OCI-LY1 (cell line): ENCODE measurements around the gene PAPOLB.

Experiments
- H2AFZ ChIP-seq: fragments of 200-600 bp; sonication (generic), shearing (Covaris generic); 2 replicates; pipeline ENCODE4 v1.6.0; 2014; ENCODE audit warnings: antibody characterized with exemption, mild to moderate bottlenecking, low read length
- H3F3A ChIP-seq: fragments of 200-600 bp; sonication (generic), shearing (Covaris generic); 2 replicates; pipeline ENCODE4 v1.6.0; 2014; ENCODE audit warnings: mild to moderate bottlenecking, antibody characterized with exemption, low read length, moderate library complexity; ENCODE audit not compliant: insufficient read depth
- H3K27ac ChIP-seq: fragments of 200-600 bp; sonication (generic); 2 replicates; pipeline ENCODE4 v1.5.1; 2014; ENCODE audit warnings: low read length, mixed run types, mild to moderate bottlenecking, low read depth; ENCODE audit not compliant: poor library complexity, severe bottlenecking
- H3K27me3 ChIP-seq: fragments of 200-600 bp; sonication (generic); 2 replicates; pipeline ENCODE4 v1.6.0; 2014; ENCODE audit warnings: antibody characterized with exemption, mild to moderate bottlenecking, low read length, moderate library complexity; ENCODE audit not compliant: insufficient read depth
- H3K36me3 ChIP-seq: fragments of 200-600 bp; sonication (generic); 2 replicates; pipeline ENCODE4 v1.6.1; 2014; ENCODE audit warnings: mild to moderate bottlenecking, antibody characterized with exemption, low read length, moderate library complexity, mixed read lengths; ENCODE audit not compliant: insufficient read depth
- H3K4me1 ChIP-seq: fragments of 200-600 bp; sonication (generic); 2 replicates; pipeline ENCODE4 v1.5.1; 2014; ENCODE audit warnings: mild to moderate bottlenecking, low read length, moderate library complexity; ENCODE audit not compliant: insufficient read depth, severe bottlenecking
- H3K4me2 ChIP-seq: fragments of 200-600 bp; sonication (generic), shearing (Covaris generic); 2 replicates; pipeline ENCODE4 v1.6.1; 2014; ENCODE audit warnings: low read length
- H3K4me3 ChIP-seq: fragments of 200-600 bp; sonication (generic); 2 replicates; pipeline ENCODE4 v1.5.1; 2014; ENCODE audit warnings: low read length, low read depth, mild to moderate bottlenecking, mixed read lengths; ENCODE audit not compliant: poor library complexity, severe bottlenecking
- H3K79me2 ChIP-seq: fragments of 200-600 bp; shearing (Covaris generic); 2 replicates; pipeline ENCODE4 v1.6.1; 2016; ENCODE audit warnings: mixed run types, low read length, mixed read lengths; ENCODE audit not compliant: insufficient read depth
- H3K9ac ChIP-seq: fragments of 200-600 bp; sonication (generic), shearing (Covaris generic); 2 replicates; pipeline ENCODE4 v1.6.1; 2014; ENCODE audit warnings: mild to moderate bottlenecking, low read length, mixed read lengths
- H3K9me2 ChIP-seq: fragments of 200-600 bp; sonication (generic), shearing (Covaris generic); 2 replicates; pipeline ENCODE4 v1.6.1; 2014; ENCODE audit warnings: low read depth, mild to moderate bottlenecking, low read length, mixed read lengths
- H3K9me3 ChIP-seq: fragments of 200-600 bp; shearing (Covaris generic); 2 replicates; pipeline ENCODE4 v1.6.1; 2014; ENCODE audit warnings: low read length, mixed read lengths
- H4K20me1 ChIP-seq: fragments of 200-600 bp; sonication (generic), shearing (Covaris generic); 2 replicates; pipeline ENCODE4 v1.6.0; 2016; ENCODE audit warnings: mild to moderate bottlenecking, low read length; ENCODE audit not compliant: insufficient read depth
- CTCF ChIP-seq: fragments of 200-600 bp; sonication (generic), shearing (Covaris generic); IDR thresholded peaks from 2 replicates; pipeline ENCODE4 v1.5.1; 2017; ENCODE audit warnings: mild to moderate bottlenecking, antibody characterized with exemption, low read length, moderate library complexity, mixed read lengths
- EZH2 ChIP-seq: fragments of 200-600 bp; sonication (generic), shearing (Covaris generic); IDR thresholded peaks from 2 replicates; pipeline ENCODE4 v1.8.0; 2017; ENCODE audit warnings: borderline replicate concordance, mixed run types, mild to moderate bottlenecking, antibody characterized with exemption, low read length, moderate library complexity, mixed read lengths

The PAPOLB gene

GRCh38 chr7:4888161-4888560, 26.3 kb upstream of the PAPOLB start:
- no peak overlapping the region for H3K27ac ChIP-seq
- no peaks in the 10 kb centered on the region for H3K9me2 ChIP-seq
- H3K9me3 ChIP-seq = no peaks in the 10 kb centered on the region
- no peak for TF ChIP-seq CTCF
- TF ChIP-seq EZH2 = no peak
- no peaks in the 10 kb centered on the region for H3K27me3 ChIP-seq
- no peak overlapping the region for H3K4me2 ChIP-seq
- H3K4me1 ChIP-seq = no peaks in the 10 kb centered on the region
- H3F3A ChIP-seq = no peaks in the 10 kb centered on the region
- no peak overlapping the region for H3K9ac ChIP-seq
- no peaks in the 10 kb centered on the region for H3K79me2 ChIP-seq
- H3K4me3 ChIP-seq = no peak overlapping the region
- no peak overlapping the region for H2AFZ ChIP-seq
- H4K20me1 ChIP-seq = no peaks in the 10 kb centered on the region
- H3K36me3 ChIP-seq = no peaks in the 10 kb centered on the region

GRCh38 chr7:4886671-4887070, 24.8 kb upstream of the PAPOLB start:
- Histone ChIP-seq H2AFZ (no peak overlapping the region), H3K9me3 (no peaks in the 10 kb centered on the region), H3K36me3 (no peaks in the 10 kb centered on the region), H3K4me3 (no peak overlapping the region), H4K20me1 (no peaks in the 10 kb centered on the region), H3K27ac (no peak overlapping the region), H3K4me2 (no peak overlapping the region), H3F3A (no peaks in the 10 kb centered on the region), H3K27me3 (no peaks in the 10 kb centered on the region), H3K9ac (no peak overlapping the region), H3K4me1 (no peaks in the 10 kb centered on the region), H3K79me2 (no peaks in the 10 kb centered on the region), H3K9me2 (no peaks in the 10 kb centered on the region)
- TF ChIP-seq EZH2 = no peak
- no peak for TF ChIP-seq CTCF

GRCh38 chr7:4885317-4885807, 23.5 kb upstream of the PAPOLB start:
- no peak for TF ChIP-seq CTCF
- no peak for TF ChIP-seq EZH2
- Histone ChIP-seq H4K20me1 (no peaks in the 10 kb centered on the region), H3K27me3 (no peaks in the 10 kb centered on the region)

More at GRCh38 chr7:4885317-4885807, 23.5 kb upstream of the PAPOLB start:
- H2AFZ ChIP-seq = no peak overlapping the region
- H3K36me3 ChIP-seq = no peaks in the 10 kb centered on the region
- no peaks in the 10 kb centered on the region for H3F3A ChIP-seq
- no peak overlapping the region for H3K27ac ChIP-seq
- H3K9me3 ChIP-seq = no peaks in the 10 kb centered on the region
- H3K4me1 ChIP-seq = no peaks in the 10 kb centered on the region
- no peak overlapping the region for H3K9ac ChIP-seq
- H3K9me2 ChIP-seq = no peaks in the 10 kb centered on the region
- no peaks in the 10 kb centered on the region for H3K79me2 ChIP-seq
- H3K4me2 ChIP-seq = no peak overlapping the region
- no peak overlapping the region for H3K4me3 ChIP-seq
